Adrenal gland (tissue), 12 donors: ENCODE data around the gene MOSPD3. TPM values are rescaled to one million over a fixed set of nuclear protein-coding genes. Genes with fewer than 3 reads are reported as not detected.

Experiments
- DNase-seq, 7 donors: peaks; one replicate each; pipeline ENCODE4 v3.0.0-alpha.2; 2019 to 2020
- H3K27ac ChIP-seq, 5 donors: fragments of 200-600 bp; sonication (generic) in 4 of 5; 1 replicate in 3 of 5; 2 replicates in 2 of 5; pipeline versions ENCODE4 v1.5.1 to v1.8.0; 2016 to 2020; ENCODE audit warnings: mild to moderate bottlenecking in 1 of 5
- H3K27me3 ChIP-seq: fragments of 200-600 bp; 2 replicates; pipeline ENCODE4 v1.8.0; 2021
- H3K36me3 ChIP-seq, 2 donors: fragments of 200-600 bp; replicated peaks in 1 of 2; 1 replicate in 1 of 2; 2 replicates in 1 of 2; pipeline versions ENCODE4 v1.5.1 to v1.8.0; 2018 to 2022
- H3K4me1 ChIP-seq, 2 donors: fragments of 200-600 bp; replicated peaks in 1 of 2; 1 replicate in 1 of 2; 2 replicates in 1 of 2; pipeline versions ENCODE4 v1.5.1 to v1.8.0; 2018 to 2021
- H3K4me3 ChIP-seq, 4 donors: fragments of 200-600 bp; sonication (generic) in 3 of 4; one replicate each; pipeline ENCODE4 v1.5.1; 2016 to 2018
- H3K9me3 ChIP-seq, 3 donors: fragments of 200-600 bp; sonication (generic) in 1 of 3; replicated peaks in 1 of 3; 1 replicate in 2 of 3; 2 replicates in 1 of 3; pipeline versions ENCODE4 v1.5.1 to v1.8.0; 2016 to 2021
- POLR2A ChIP-seq, 2 donors: fragments of 450-650 bp; IDR thresholded peaks; one replicate each; pipeline ENCODE4 v1.6.1; 2017; ENCODE audit warnings: antibody characterized with exemption in 2 of 2, mild to moderate bottlenecking in 2 of 2, moderate library complexity in 1 of 2
- WGBS, 4 donors: extraction: QIAGEN DNeasy Blood & Tissue Kit in 2 of 4; methylation state at CpG; one replicate each; pipeline versions ENCODE4 v1.1.5 to v1.1.7; 2013 to 2017; 5-methylcytosine and 5-hydroxymethylcytosine counted together
- intact Hi-C, 2 donors: fragments of 100-400 bp; cut with DNase I; formaldehyde crosslinking; loops; one replicate each; pipeline versions ENCODE4 v1.14.1 to v1.15.0; 2022 to 2023
- polyA plus RNA-seq, 3 donors: library from polyadenylated mRNA; stranded (reverse); fragments of 200-250 nt in 2 of 3; fragments of 350-450 nt in 1 of 3; fragmentation: Illumina TruSeq in 1 of 3; extraction: RNeasy Lipid Tissue Mini Kit (QIAGEN cat#74804) in 1 of 3; gene quantifications; one replicate each; pipeline ENCODE4 v1.2.3, GENCODE V29; 2013 to 2014
- total RNA-seq, 9 donors: library from RNA; depleted of rRNA in 4 of 9; stranded (reverse); fragments of >200 nt in 4 of 9; fragments of 120-200 nt in 1 of 9; fragmentation: NEBNext Ultra II Directional in 1 of 9; extraction: Animal tissue kit (Norgen Biotek cat#: 25700) in 1 of 9; gene quantifications; one replicate each; pipeline versions ENCODE4 v1.1.0 to v1.2.4, GENCODE V29; 2013 to 2023
- TF ChIP-seq, protein P1 (sequence below), 6 experiments: fragments of 450-650 bp in 4 of 6; fragments of 200-600 bp in 2 of 6; sonication (generic) in 1 of 6; IDR thresholded peaks; 1 replicate in 5 of 6; 2 replicates in 1 of 6; pipeline versions ENCODE4 v1.5.1 to v1.8.0; 2016 to 2021; ENCODE audit warnings: antibody characterized with exemption in 6 of 6, mild to moderate bottlenecking in 2 of 6, moderate library complexity in 1 of 6
- donor health status: healthy with polysubstance abuse.
- donor health status: Bipolar disorder and iron deficiency.
- donor health status: DM: yes; HTN: yes; CAD: no.
- donor health status: DM: no; HTN: no; CAD: no.
- donor health status: DM: no; HTN: no; CAD: no.
- donor health status: DM: yes; HTN: yes; CAD: no.

Gene MOSPD3
- total and polyA plus RNA-seq, 12 donors = 14.0 to 54.5 (median 34.7) TPM

DNA sequence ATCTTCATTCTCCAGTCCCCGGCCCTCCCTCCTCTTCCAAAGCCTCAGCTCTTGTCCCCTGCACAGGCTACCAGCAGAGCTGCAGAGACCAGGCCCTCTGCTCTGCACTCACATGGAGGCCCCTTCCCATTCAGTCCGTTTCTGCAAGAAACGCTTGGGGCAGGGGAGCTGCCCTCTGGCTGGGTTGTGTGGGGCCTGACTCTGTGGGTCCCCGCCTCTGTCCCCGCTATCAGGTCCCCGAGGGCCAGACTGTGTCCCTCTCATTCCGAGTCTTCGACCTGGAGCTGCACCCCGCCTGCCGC is 8.7 kb upstream of the MOSPD3 start:
- Histone ChIP-seq H3K9me3 (no peaks in the 10 kb centered on the region), H3K36me3 (no peaks in the 10 kb centered on the region), H3K4me3 (peak overlapping the region in 3 of 4 donors; percentile 11 to 57 (median 45)), H3K4me1 (peaks cover 14 to 16% of the 10 kb centered on the region in 2 donors), H3K27ac (peak overlapping the region in 3 of 5 donors; percentile 3 to 68 (median 53)), H3K27me3 (no peaks in the 10 kb centered on the region)
- no peak for DNase-seq
- intact Hi-C loops = no loop called here
- TF ChIP-seq, protein P1, sequence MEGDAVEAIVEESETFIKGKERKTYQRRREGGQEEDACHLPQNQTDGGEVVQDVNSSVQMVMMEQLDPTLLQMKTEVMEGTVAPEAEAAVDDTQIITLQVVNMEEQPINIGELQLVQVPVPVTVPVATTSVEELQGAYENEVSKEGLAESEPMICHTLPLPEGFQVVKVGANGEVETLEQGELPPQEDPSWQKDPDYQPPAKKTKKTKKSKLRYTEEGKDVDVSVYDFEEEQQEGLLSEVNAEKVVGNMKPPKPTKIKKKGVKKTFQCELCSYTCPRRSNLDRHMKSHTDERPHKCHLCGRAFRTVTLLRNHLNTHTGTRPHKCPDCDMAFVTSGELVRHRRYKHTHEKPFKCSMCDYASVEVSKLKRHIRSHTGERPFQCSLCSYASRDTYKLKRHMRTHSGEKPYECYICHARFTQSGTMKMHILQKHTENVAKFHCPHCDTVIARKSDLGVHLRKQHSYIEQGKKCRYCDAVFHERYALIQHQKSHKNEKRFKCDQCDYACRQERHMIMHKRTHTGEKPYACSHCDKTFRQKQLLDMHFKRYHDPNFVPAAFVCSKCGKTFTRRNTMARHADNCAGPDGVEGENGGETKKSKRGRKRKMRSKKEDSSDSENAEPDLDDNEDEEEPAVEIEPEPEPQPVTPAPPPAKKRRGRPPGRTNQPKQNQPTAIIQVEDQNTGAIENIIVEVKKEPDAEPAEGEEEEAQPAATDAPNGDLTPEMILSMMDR (IDR thresholded peaks at IDR 0.05) = no peak
- no peak for TF ChIP-seq POLR2A (IDR thresholded peaks at IDR 0.05)
- WGBS, 4 donors = 19 to 42% (median 25%) methylated on average over 3 to 10 of the region's 10 CpGs

GRCh38 chr7:100604028-100604975 is 8.0 kb upstream of the MOSPD3 start:
- intact Hi-C loops = no loop called here
- H3K9me3 ChIP-seq = no peaks in the 10 kb centered on the region
- peak in 1 of 2 donors; percentile 24 for TF ChIP-seq POLR2A (IDR thresholded peaks at IDR 0.05)
- TF ChIP-seq, protein P1 (IDR thresholded peaks at IDR 0.05) = peak; percentile 9 to 57 (median 38)
- DNase-seq = peak; percentile 68 to 78 (median 74)
- peaks cover 14 to 16% of the 10 kb centered on the region in 2 donors for H3K4me1 ChIP-seq
- H3K4me3 ChIP-seq = peak overlapping the region in 3 of 4 donors; percentile 11 to 57 (median 45)
- no peaks in the 10 kb centered on the region for H3K36me3 ChIP-seq
- 0 to 4% (median 2%) methylated on average over 5 to 70 of the region's 70 CpGs for WGBS, 4 donors
- no peaks in the 10 kb centered on the region for H3K27me3 ChIP-seq
- peak overlapping the region in 3 of 5 donors; percentile 3 to 68 (median 60) for H3K27ac ChIP-seq

DNA sequence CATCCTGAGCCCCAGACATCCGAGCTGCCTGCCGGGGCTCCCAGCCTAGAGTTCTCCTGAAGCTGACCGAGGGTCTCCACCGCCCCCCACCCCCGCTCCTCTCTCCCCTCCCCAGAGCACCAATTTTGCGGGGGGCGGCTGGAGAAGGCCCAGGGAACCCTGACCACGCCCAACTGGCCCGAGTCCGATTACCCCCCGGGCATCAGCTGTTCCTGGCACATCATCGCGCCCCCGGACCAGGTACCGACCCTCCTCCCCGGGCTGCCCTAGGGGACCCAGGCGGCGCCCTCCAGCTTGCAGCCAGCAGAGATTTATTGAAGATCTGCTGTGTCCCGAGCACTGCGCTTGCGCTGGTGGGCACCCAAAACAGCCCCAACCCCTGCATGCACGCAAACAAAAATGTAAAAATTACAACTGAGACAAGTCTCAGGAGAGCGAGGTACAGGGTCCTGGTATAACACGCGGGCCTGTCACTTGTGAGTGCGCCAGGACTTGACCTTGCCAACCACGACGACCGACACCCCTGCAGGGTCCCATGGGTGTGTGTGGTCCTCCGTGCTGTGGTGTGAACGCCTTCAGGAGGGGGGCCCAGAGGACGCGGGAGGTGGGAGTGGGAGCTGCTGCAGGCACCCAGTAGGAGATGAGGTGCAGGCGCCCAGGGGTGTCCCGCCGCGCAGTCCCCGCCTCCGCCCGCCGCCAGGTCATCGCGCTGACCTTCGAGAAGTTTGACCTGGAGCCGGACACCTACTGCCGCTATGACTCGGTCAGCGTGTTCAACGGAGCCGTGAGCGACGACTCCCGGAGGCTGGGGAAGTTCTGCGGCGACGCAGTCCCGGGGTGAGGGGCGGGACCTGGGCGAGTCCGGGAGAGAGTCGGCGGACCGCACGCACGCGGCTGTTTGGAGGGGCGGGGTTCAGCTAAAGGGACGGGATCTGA is 7.1 kb upstream of the MOSPD3 start:
- no peaks in the 10 kb centered on the region for H3K27me3 ChIP-seq
- peak overlapping the region in 3 of 5 donors; percentile 3 to 68 (median 60) for H3K27ac ChIP-seq
- no peaks in the 10 kb centered on the region for H3K9me3 ChIP-seq
- intact Hi-C loops = no loop called here
- WGBS, 4 donors = 12 to 44% (median 27%) methylated on average over 31 to 68 of the region's 68 CpGs
- H3K4me3 ChIP-seq = peak overlapping the region in 2 of 4 donors; percentile 45 to 57
- H3K36me3 ChIP-seq = no peaks in the 10 kb centered on the region
- peak; percentile 68 to 80 (median 71) for DNase-seq
- H3K4me1 ChIP-seq = peaks cover 14 to 16% of the 10 kb centered on the region in 2 donors
- TF ChIP-seq, protein P1 (IDR thresholded peaks at IDR 0.05) = no peak
- TF ChIP-seq POLR2A (IDR thresholded peaks at IDR 0.05) = no peak

- DNase-seq = no peak
- no peaks in the 10 kb centered on the region for H3K27me3 ChIP-seq
- H3K27ac ChIP-seq = no peak overlapping the region
- peaks cover 14 to 16% of the 10 kb centered on the region in 2 donors for H3K4me1 ChIP-seq
- WGBS, 4 donors = 89 to 95% (median 92%) methylated on average over 3 to 12 of the region's 12 CpGs
- no peak overlapping the region for H3K4me3 ChIP-seq
- no peaks in the 10 kb centered on the region for H3K36me3 ChIP-seq
- intact Hi-C loops = no loop called here
- TF ChIP-seq, protein P1 (IDR thresholded peaks at IDR 0.05) = no peak
- TF ChIP-seq POLR2A (IDR thresholded peaks at IDR 0.05) = no peak
- H3K9me3 ChIP-seq = no peaks in the 10 kb centered on the region
Measured at GRCh38 chr7:100606313-100606712, 6.0 kb upstream of the MOSPD3 start.
